GM12878 (cell line): ENCODE results near the gene FOXL3. TPM values are rescaled to one million over a fixed set of nuclear protein-coding genes. Genes with fewer than 3 reads are reported as not detected.
"Not testable (repeated sequence)": the region's sequence is repeated elsewhere in the genome, so short reads cannot be mapped to it uniquely, and the experiment has no call there.

Source experiments
- ATAC-seq: fragments of 200-7000 bp; cut with Tn5 transposase; 3 replicates; pipeline ENCODE4 v1.9.1; 2020; ENCODE audit warnings: mild to moderate bottlenecking, moderate library complexity
- BruUV-seq: library from RNA; stranded (reverse); fragments of 400-500 nt; replicated peaks from 2 replicates; lab custom pipeline; 2021; lab: Mats Ljungman, UMichigan
- CTCF ChIA-PET: fragments of 300-600 bp; sonication (Branson Sonifier 250); formaldehyde crosslinking; extraction: SDS; loops from one replicate; lab custom pipeline; 2021; ENCODE audit warnings: inconsistent platforms; lab: Yijun Ruan, JAX
- POLR2A ChIA-PET: fragments of 350-600 bp; formaldehyde crosslinking; extraction: SDS; loops from one replicate; lab custom pipeline; 2021; ENCODE audit warnings: inconsistent platforms; lab: Charles Lee
- RAD21 ChIA-PET: fragments of 300-600 bp; sonication (Branson Sonifier 250); formaldehyde crosslinking; loops from one replicate; lab custom pipeline; 2023; ENCODE audit warnings: antibody characterized with exemption; ENCODE audit not compliant: unreplicated experiment; lab: Charles Lee
- SMC1A ChIA-PET: fragments of 300-600 bp; sonication (Branson Sonifier 250); formaldehyde crosslinking; loops from one replicate; lab custom pipeline; 2023; ENCODE audit not compliant: unreplicated experiment, uncharacterized antibody; lab: Charles Lee
- DNase-seq: peaks from one replicate; pipeline ENCODE4 v3.0.0-alpha.2; 2011; ENCODE audit warnings: low read depth, low spot score
- FAIRE-seq: peaks from 3 replicates; lab custom pipeline; 2011; peaks lifted over from hg19 to GRCh38; lab: Jason Lieb, UNC
- H2AFZ ChIP-seq: 2 replicates; pipeline ENCODE4 v1.6.0; 2011; ENCODE audit warnings: low read depth, low read length, control low read depth; ENCODE audit not compliant: control insufficient read depth
- H3K27ac ChIP-seq: 2 replicates; pipeline ENCODE4 v1.5.1; 2011; ENCODE audit warnings: control low read depth; ENCODE audit not compliant: control insufficient read depth, insufficient read depth
- H3K27me3 ChIP-seq, 2 experiments: replicated peaks in 1 of 2; 2 replicates each; pipeline versions ENCODE4 v1.6.0 to v1.6.1; 2011; ENCODE audit warnings: low read length in 1 of 2; ENCODE audit not compliant: control insufficient read depth in 2 of 2, insufficient read depth in 2 of 2
- H3K36me3 ChIP-seq, 2 experiments: 2 replicates each; pipeline ENCODE4 v1.5.1; 2011; ENCODE audit warnings: low read length in 1 of 2; ENCODE audit not compliant: control insufficient read depth in 2 of 2, insufficient read depth in 2 of 2
- H3K4me1 ChIP-seq: 2 replicates; pipeline ENCODE4 v1.6.1; 2011; ENCODE audit warnings: mild to moderate bottlenecking, low read length, moderate library complexity, mixed read lengths; ENCODE audit not compliant: control insufficient read depth, insufficient read depth
- H3K4me2 ChIP-seq: 2 replicates; pipeline ENCODE4 v1.6.0; 2011; ENCODE audit warnings: control low read depth; ENCODE audit not compliant: control insufficient read depth, insufficient read depth
- H3K4me3 ChIP-seq: fragments of 200-600 bp; sonication (generic); 2 replicates; pipeline ENCODE4 v1.5.1; 2016
- H3K79me2 ChIP-seq: 2 replicates; pipeline ENCODE4 v1.6.0; 2011; ENCODE audit warnings: low read length; ENCODE audit not compliant: control insufficient read depth, insufficient read depth
- H3K9ac ChIP-seq: 2 replicates; pipeline ENCODE4 v1.8.0; 2011; ENCODE audit warnings: low read length, control low read depth, mixed read lengths; ENCODE audit not compliant: control insufficient read depth, insufficient read depth
- H3K9me3 ChIP-seq: replicated peaks from 3 replicates; pipeline ENCODE4 v1.5.1; 2011; ENCODE audit warnings: mild to moderate bottlenecking, low read length; ENCODE audit not compliant: control insufficient read depth, insufficient read depth
- H4K20me1 ChIP-seq: 2 replicates; pipeline ENCODE4 v1.6.0; 2011; ENCODE audit not compliant: control insufficient read depth, insufficient read depth
- ATF7 ChIP-seq: fragments of 450-650 bp; IDR thresholded peaks from 2 replicates; pipeline ENCODE4 v1.6.1; 2016; ENCODE audit warnings: low read depth, mild to moderate bottlenecking
- MEF2B ChIP-seq: fragments of 450-650 bp; IDR thresholded peaks from 2 replicates; pipeline ENCODE4 v1.6.1; 2018; ENCODE audit warnings: mild to moderate bottlenecking, moderate library complexity; ENCODE audit not compliant: partially characterized antibody, poor library complexity, severe bottlenecking
- MLLT1 ChIP-seq: fragments of 450-650 bp; IDR thresholded peaks from 2 replicates; pipeline ENCODE4 v1.6.1; 2016; ENCODE audit warnings: mild to moderate bottlenecking
- SKIL ChIP-seq: fragments of 450-650 bp; IDR thresholded peaks from 2 replicates; pipeline ENCODE4 v1.6.1; 2017; ENCODE audit warnings: mild to moderate bottlenecking, low read depth, inconsistent platforms; ENCODE audit not compliant: poor library complexity, severe bottlenecking
- USF1 ChIP-seq: IDR thresholded peaks from 2 replicates; pipeline ENCODE4 v1.6.1; 2011; ENCODE audit warnings: borderline replicate concordance, low read depth, mild to moderate bottlenecking, moderate library complexity, mixed read lengths, low read length; ENCODE audit not compliant: insufficient read depth; ENCODE audit errors: extremely low read length
- ZBTB33 ChIP-seq: fragments of 450-650 bp; IDR thresholded peaks from 2 replicates; pipeline ENCODE4 v1.6.1; 2017; ENCODE audit warnings: mild to moderate bottlenecking
- ZNF274 ChIP-seq: IDR thresholded peaks from one replicate; pipeline ENCODE4 v1.8.0; 2011; ENCODE audit not compliant: insufficient read length, insufficient read depth
- WGBS: methylation state at CpG from one replicate; pipeline ENCODE4 v1.1.6; 2016; ENCODE audit warnings: low lambda C conversion rate; ENCODE audit not compliant: insufficient replicate concordance, insufficient coverage; ENCODE audit errors: missing lambda C conversion rate; 5-methylcytosine and 5-hydroxymethylcytosine counted together
- in situ Hi-C: fragments of 300-500 bp; cut with MboI; formaldehyde crosslinking; loops from 9 replicates; pipeline ENCODE4 v1.14.3; 2018; ENCODE audit warnings: mixed read lengths
- intact Hi-C: fragments of 100-400 bp; cut with micrococcal nuclease; formaldehyde crosslinking; loops from one replicate; pipeline ENCODE4 v1.14.2; 2022; ENCODE audit not compliant: unreplicated experiment
- polyA plus RNA-seq, 11 experiments: library from polyadenylated mRNA; depleted of rRNA in 4 of 11; unstranded in 6 of 11; stranded (reverse) in 5 of 11; fragments of >200 nt; fragmentation: Nextera tagmentation in 4 of 11; fragmentation: Illumina TruSeq in 1 of 11; extraction: Ambion mirVana in 4 of 11; extraction: Trizol in 1 of 11; gene quantifications; 1 replicate in 1 of 11; 2 replicates in 10 of 11; pipeline versions ENCODE4 v1.2.1 to v1.2.3, GENCODE V29; 2011 to 2016; ENCODE audit warnings: inconsistent platforms in 2 of 11, missing spikeins in 2 of 11, low read depth in 1 of 11
- total RNA-seq, 4 experiments: library from RNA; depleted of rRNA in 3 of 4; stranded (reverse); fragments of >200 nt in 3 of 4; fragmentation: Illumina TruSeq in 1 of 4; extraction: Trizol in 1 of 4; gene quantifications; 2 replicates each; pipeline versions ENCODE4 v1.2.1 to v1.2.3, GENCODE V29; 2013 to 2021

FOXL3 gene
- total and polyA plus RNA-seq, 10 of the 15 experiments (the other 5 are each of a cell fraction or from before 2014, with no cell fraction given) = not detected

GRCh38 chr7:335358-336148 lies 45.6 kb downstream of the FOXL3 start (continued):
- no peak for TF ChIP-seq SKIL
- TF ChIP-seq MEF2B = no peak
- no peak for TF ChIP-seq ZBTB33
- no peak for TF ChIP-seq ATF7
- TF ChIP-seq MLLT1 = no peak
- no peak for TF ChIP-seq USF1
- no peak for TF ChIP-seq ZNF274

- CTCF ChIA-PET, H3K9me3 ChIP-seq, H3K27ac ChIP-seq, H3K4me2 ChIP-seq, POLR2A ChIA-PET, ATAC-seq, in situ Hi-C loops, DNase-seq, H3K4me1 ChIP-seq, H3K4me3 ChIP-seq, RAD21 ChIA-PET, intact Hi-C loops, SMC1A ChIA-PET, H4K20me1 ChIP-seq, BruUV-seq, H2AFZ ChIP-seq, H3K9ac ChIP-seq, H3K79me2 ChIP-seq, H3K27me3 ChIP-seq, H3K36me3 ChIP-seq, FAIRE-seq: not testable (repeated sequence)
- WGBS = 94% methylated on average over 2 of the region's 25 CpGs
Observed at GRCh38 chr7:336149-336533, 46.2 kb downstream of the FOXL3 start.
